AG04450 (cell line): ENCODE data around the gene ADGRV1. TPM values are rescaled to one million over a fixed set of nuclear protein-coding genes. Genes with fewer than 3 reads are reported as not detected.

Source experiments
- CTCF ChIA-PET: fragments of 300-600, 350-600 bp; formaldehyde crosslinking; extraction: SDS; loops from one replicate; lab custom pipeline; 2022; ENCODE audit warnings: antibody characterized with exemption, inconsistent platforms; lab: Charles Lee
- POLR2A ChIA-PET: fragments of 350-600 bp; formaldehyde crosslinking; extraction: SDS; loops from one replicate; lab custom pipeline; 2021; ENCODE audit warnings: antibody characterized with exemption, inconsistent platforms; lab: Yijun Ruan, JAX
- DNase-seq: peaks from one replicate; pipeline ENCODE4 v3.0.0-alpha.2; 2011; ENCODE audit warnings: low read depth, low spot score
- H3K27ac ChIP-seq: one replicate; pipeline ENCODE4 v1.5.1; 2012; ENCODE audit warnings: low read depth, low read length, control low read depth
- H3K27me3 ChIP-seq: one replicate; pipeline ENCODE4 v1.6.0; 2012; ENCODE audit warnings: low read length; ENCODE audit not compliant: control insufficient read depth, insufficient read depth
- H3K4me3 ChIP-seq: 2 replicates; pipeline ENCODE4 v1.5.1; 2011; ENCODE audit warnings: mild to moderate bottlenecking, low read depth, low read length, control low read depth
- H3K9me3 ChIP-seq: 2 replicates; pipeline ENCODE4 v1.5.1; 2012; ENCODE audit warnings: low read length; ENCODE audit not compliant: control insufficient read depth, insufficient read depth
- CTCF ChIP-seq: IDR thresholded peaks from 2 replicates; pipeline ENCODE4 v1.5.1; 2011; ENCODE audit warnings: low read depth, low read length, control low read depth, inconsistent platforms
- polyA plus RNA-seq: library from polyadenylated mRNA; depleted of rRNA; stranded (reverse); fragments of >200 nt; gene quantifications from 2 replicates; pipeline ENCODE4 v1.2.3, GENCODE V29; 2011

The ADGRV1 gene
- polyA plus RNA-seq, 1 experiment: 0.06 TPM

DNA sequence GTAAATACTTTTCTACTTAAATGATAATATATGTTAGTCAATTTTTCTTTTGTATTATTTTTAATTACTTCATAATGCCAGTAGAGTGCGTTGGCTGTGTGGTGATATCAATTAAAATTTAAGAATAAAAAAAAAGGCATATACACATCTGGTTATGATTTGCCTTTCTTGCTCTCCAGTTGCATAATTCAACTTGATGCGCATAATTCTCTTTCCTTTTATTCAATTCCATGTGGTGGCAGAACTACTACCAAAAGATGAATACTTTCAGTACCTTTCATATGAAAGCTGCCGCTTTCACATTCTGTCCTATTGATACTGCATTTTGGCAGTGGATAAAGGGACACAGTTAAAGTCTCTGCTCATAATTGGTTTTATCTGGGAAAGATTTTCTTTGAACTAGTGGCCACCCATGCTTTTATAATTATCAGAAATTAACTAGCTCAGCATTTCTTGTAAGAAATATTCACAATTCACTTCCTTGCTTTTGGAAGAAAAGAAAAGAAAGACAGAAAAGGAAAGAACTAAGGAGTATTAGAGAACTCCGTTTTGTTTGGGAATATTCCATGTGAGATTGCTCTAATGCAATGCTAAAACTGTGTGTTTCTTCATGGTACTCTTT, 12.3 kb upstream of the ADGRV1 start:
- POLR2A ChIA-PET: no interaction called here
- no peaks in the 10 kb centered on the region for H3K9me3 ChIP-seq
- no peak overlapping the region for H3K27ac ChIP-seq
- no peak overlapping the region for H3K4me3 ChIP-seq
- CTCF ChIA-PET: interaction anchor here (0.5 kb wide), 1 partner anchor 56 kb away, joined by 5 read pairs; no protein-coding TSS in a partner anchor
- no peak for DNase-seq
- no peaks in the 10 kb centered on the region for H3K27me3 ChIP-seq
- TF ChIP-seq CTCF: no peak

- TF ChIP-seq CTCF: no peak
- no peaks in the 10 kb centered on the region for H3K9me3 ChIP-seq
- ChIA-PET CTCF (no interaction called here), POLR2A (no interaction called here)
- DNase-seq: no peak
- no peak overlapping the region for H3K4me3 ChIP-seq
- H3K27ac ChIP-seq: no peak overlapping the region
- no peaks in the 10 kb centered on the region for H3K27me3 ChIP-seq
Observed at GRCh38 chr5:90547072-90547536, 11.5 kb upstream of the ADGRV1 start.

DNA sequence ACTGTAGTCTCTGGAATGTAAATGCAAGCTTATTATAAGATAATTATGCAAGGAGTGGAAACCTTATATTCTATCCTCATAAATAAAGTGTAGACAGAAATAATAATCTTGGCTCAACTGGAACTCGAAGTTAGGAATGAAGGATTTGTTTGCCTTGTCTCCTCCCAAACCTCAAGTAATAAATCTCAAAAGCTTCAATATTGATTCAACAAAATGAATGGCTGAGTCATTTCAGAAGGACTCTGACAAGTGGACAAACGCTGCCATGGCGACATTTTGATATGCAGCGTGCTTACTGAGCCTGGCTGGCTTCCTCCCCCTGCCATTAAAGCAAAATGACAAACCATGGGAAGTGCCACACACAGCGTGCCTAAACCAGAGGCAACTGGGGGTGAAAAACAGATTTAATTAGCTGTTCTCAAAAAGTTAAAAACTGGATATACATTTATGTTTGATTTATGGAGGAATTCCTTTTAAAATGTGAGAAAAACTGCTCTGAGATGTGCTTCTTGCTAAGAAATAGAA, 10.5 kb upstream of the ADGRV1 start:
- no peak overlapping the region for H3K4me3 ChIP-seq
- H3K9me3 ChIP-seq: no peaks in the 10 kb centered on the region
- CTCF ChIA-PET: interaction anchor here (0.7 to 1.8 kb wide), 4 partner anchors 18 to 114 kb away, joined by 3 to 6 read pairs (median 4); partner anchors contain the start of gene LYSMD3
- H3K27ac ChIP-seq: no peak overlapping the region
- no peak for DNase-seq
- TF ChIP-seq CTCF: no peak
- POLR2A ChIA-PET: no interaction called here
- no peaks in the 10 kb centered on the region for H3K27me3 ChIP-seq

- no peak for TF ChIP-seq CTCF
- ChIA-PET POLR2A (no interaction called here), CTCF (interaction anchor here (1.8 kb wide), 1 partner anchor 19 kb away, joined by 6 read pairs; the partner anchor contains the start of gene LYSMD3)
- Histone ChIP-seq H3K9me3 (no peaks in the 10 kb centered on the region), H3K27ac (no peak overlapping the region), H3K4me3 (no peak overlapping the region), H3K27me3 (no peaks in the 10 kb centered on the region)
- DNase-seq: no peak
Observed at GRCh38 chr5:90549223-90549622, 9.4 kb upstream of the ADGRV1 start.

GRCh38 chr5:90549729-90550275, 8.8 kb upstream of the ADGRV1 start:
- no peak for TF ChIP-seq CTCF
- ChIA-PET POLR2A (no interaction called here), CTCF (no interaction called here)

More at GRCh38 chr5:90549729-90550275, 8.8 kb upstream of the ADGRV1 start:
- no peaks in the 10 kb centered on the region for H3K27me3 ChIP-seq
- H3K27ac ChIP-seq: no peak overlapping the region
- H3K9me3 ChIP-seq: no peaks in the 10 kb centered on the region
- DNase-seq: no peak
- no peak overlapping the region for H3K4me3 ChIP-seq
